ENCODE measurements around the gene S100A7.

- no peak for TF ChIP-seq ZNF3 (CRISPR knock-in tag; IDR thresholded peaks at IDR 0.05)
- no peak for TF ChIP-seq GATAD2A (IDR thresholded peaks at IDR 0.05)
- no peak for TF ChIP-seq RBM15 (IDR thresholded peaks at IDR 0.05; ENCODE audit: insufficient read depth, low read length)
- no peak for TF ChIP-seq RFX5 (IDR thresholded peaks at IDR 0.05; ENCODE audit: low read depth, low read length)
- TF ChIP-seq CREB1 (IDR thresholded peaks at IDR 0.05) = no peak
- TF ChIP-seq CREB1 (CRISPR knock-in tag; IDR thresholded peaks at IDR 0.05) = no peak
- TF ChIP-seq HMG20B (CRISPR knock-in tag; IDR thresholded peaks at IDR 0.05) = no peak
- no peak for TF ChIP-seq TBP (optimal IDR thresholded peaks at IDR 0.05; ENCODE audit: low read depth, low read length)
- no peak for TF ChIP-seq KLF16 (IDR thresholded peaks at IDR 0.05)
Measured at GRCh38 chr1:153506386-153506785, 45.9 kb upstream of the S100A7 start.

Data from K562 (cell line).